Smooth muscle cell (in vitro differentiated cells): Measurements from ENCODE around the gene CMTM4. TPM values are rescaled to one million over a fixed set of nuclear protein-coding genes. Genes with fewer than 3 reads are reported as not detected.
"Not testable (repeated sequence)": the region's sequence is repeated elsewhere in the genome, so short reads cannot be mapped to it uniquely, and the experiment has no call there.

ENCODE experiments used
- DNase-seq: peaks from one replicate; lab custom pipeline; 2025; ENCODE audit not compliant: unreplicated experiment; lab: John Stamatoyannopoulos, UW
- H2AFZ ChIP-seq: fragments of 200-600 bp; sonication (generic); 2 replicates; pipeline ENCODE4 v1.6.0; 2016; ENCODE audit warnings: antibody characterized with exemption, low read depth, mild to moderate bottlenecking
- H3F3A ChIP-seq: fragments of 200-600 bp; sonication (generic); 2 replicates; pipeline ENCODE4 v1.6.0; 2017; ENCODE audit warnings: antibody characterized with exemption, low read depth
- H3K27ac ChIP-seq: fragments of 200-600 bp; sonication (generic); 2 replicates; pipeline ENCODE4 v1.5.1; 2016; ENCODE audit warnings: low read depth, mild to moderate bottlenecking
- H3K27me3 ChIP-seq: fragments of 200-600 bp; sonication (generic); 2 replicates; pipeline ENCODE4 v1.6.1; 2016; ENCODE audit warnings: low read depth, mild to moderate bottlenecking
- H3K36me3 ChIP-seq: fragments of 200-600 bp; sonication (generic); 2 replicates; pipeline ENCODE4 v1.5.1; 2016; ENCODE audit warnings: low read depth
- H3K4me1 ChIP-seq: fragments of 200-600 bp; sonication (generic); 2 replicates; pipeline ENCODE4 v1.5.1; 2016; ENCODE audit warnings: low read depth
- H3K4me2 ChIP-seq: fragments of 200-600 bp; sonication (generic); 2 replicates; pipeline ENCODE4 v1.6.0; 2016; ENCODE audit warnings: mild to moderate bottlenecking
- H3K4me3 ChIP-seq: fragments of 200-600 bp; sonication (generic); 2 replicates; pipeline ENCODE4 v1.5.1; 2016; ENCODE audit warnings: mild to moderate bottlenecking
- H3K79me2 ChIP-seq: fragments of 200-600 bp; sonication (generic); 2 replicates; pipeline ENCODE4 v1.6.0; 2016; ENCODE audit warnings: low read depth, mild to moderate bottlenecking
- H3K9ac ChIP-seq: fragments of 200-600 bp; sonication (generic); 2 replicates; pipeline ENCODE4 v1.6.0; 2016; ENCODE audit warnings: low read depth
- H3K9me3 ChIP-seq: fragments of 200-600 bp; sonication (generic); replicated peaks from 2 replicates; pipeline ENCODE4 v1.5.1; 2016; ENCODE audit warnings: low read depth
- H4K20me1 ChIP-seq: fragments of 200-600 bp; sonication (generic); 2 replicates; pipeline ENCODE4 v1.6.0; 2016; ENCODE audit warnings: low read depth
- WGBS: methylation state at CpG from one replicate; pipeline ENCODE4 v1.1.7; 2016; ENCODE audit warnings: low lambda C conversion rate; 5-methylcytosine and 5-hydroxymethylcytosine counted together
- polyA plus RNA-seq: library from polyadenylated mRNA; unstranded; fragments of >200 nt; fragmentation: Nextera tagmentation; extraction: Ambion mirVana; gene quantifications from 2 replicates; pipeline ENCODE4 v1.2.1, GENCODE V29; 2016
- total RNA-seq: library from RNA; depleted of rRNA; stranded (reverse); fragments of >200 nt; gene quantifications from 2 replicates; pipeline ENCODE4 v1.2.3, GENCODE V29; 2014
- TF ChIP-seq, protein P1 (sequence below): fragments of 200-600 bp; sonication (generic); IDR thresholded peaks from 2 replicates; pipeline ENCODE4 v1.5.1; 2017; ENCODE audit warnings: borderline replicate concordance, mild to moderate bottlenecking, antibody characterized with exemption; ENCODE audit not compliant: insufficient read depth, poor library complexity, severe bottlenecking

The CMTM4 gene
- total and polyA plus RNA-seq, 2 experiments from 2014 or later, result 7.2 to 25.2 TPM

GRCh38 chr16:66690106-66690847 lies 6.3 kb downstream of the CMTM4 start:
- Histone ChIP-seq H3K79me2 (peaks cover 24% of the 10 kb centered on the region), H3K9ac (no peak overlapping the region), H3K27me3 (no peaks in the 10 kb centered on the region), H2AFZ (no peak overlapping the region), H3F3A (no peaks in the 10 kb centered on the region), H3K36me3 (no peaks in the 10 kb centered on the region), H4K20me1 (peaks cover 46% of the 10 kb centered on the region), H3K9me3 (no peaks in the 10 kb centered on the region), H3K27ac (no peak overlapping the region), H3K4me2 (no peak overlapping the region), H3K4me3 (no peak overlapping the region), H3K4me1 (peaks cover 5% of the 10 kb centered on the region)
- DNase-seq, result no peak
- TF ChIP-seq, protein P1, sequence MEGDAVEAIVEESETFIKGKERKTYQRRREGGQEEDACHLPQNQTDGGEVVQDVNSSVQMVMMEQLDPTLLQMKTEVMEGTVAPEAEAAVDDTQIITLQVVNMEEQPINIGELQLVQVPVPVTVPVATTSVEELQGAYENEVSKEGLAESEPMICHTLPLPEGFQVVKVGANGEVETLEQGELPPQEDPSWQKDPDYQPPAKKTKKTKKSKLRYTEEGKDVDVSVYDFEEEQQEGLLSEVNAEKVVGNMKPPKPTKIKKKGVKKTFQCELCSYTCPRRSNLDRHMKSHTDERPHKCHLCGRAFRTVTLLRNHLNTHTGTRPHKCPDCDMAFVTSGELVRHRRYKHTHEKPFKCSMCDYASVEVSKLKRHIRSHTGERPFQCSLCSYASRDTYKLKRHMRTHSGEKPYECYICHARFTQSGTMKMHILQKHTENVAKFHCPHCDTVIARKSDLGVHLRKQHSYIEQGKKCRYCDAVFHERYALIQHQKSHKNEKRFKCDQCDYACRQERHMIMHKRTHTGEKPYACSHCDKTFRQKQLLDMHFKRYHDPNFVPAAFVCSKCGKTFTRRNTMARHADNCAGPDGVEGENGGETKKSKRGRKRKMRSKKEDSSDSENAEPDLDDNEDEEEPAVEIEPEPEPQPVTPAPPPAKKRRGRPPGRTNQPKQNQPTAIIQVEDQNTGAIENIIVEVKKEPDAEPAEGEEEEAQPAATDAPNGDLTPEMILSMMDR, result no peak
- WGBS, result 71% methylated on average over 7 of the region's 7 CpGs

DNA sequence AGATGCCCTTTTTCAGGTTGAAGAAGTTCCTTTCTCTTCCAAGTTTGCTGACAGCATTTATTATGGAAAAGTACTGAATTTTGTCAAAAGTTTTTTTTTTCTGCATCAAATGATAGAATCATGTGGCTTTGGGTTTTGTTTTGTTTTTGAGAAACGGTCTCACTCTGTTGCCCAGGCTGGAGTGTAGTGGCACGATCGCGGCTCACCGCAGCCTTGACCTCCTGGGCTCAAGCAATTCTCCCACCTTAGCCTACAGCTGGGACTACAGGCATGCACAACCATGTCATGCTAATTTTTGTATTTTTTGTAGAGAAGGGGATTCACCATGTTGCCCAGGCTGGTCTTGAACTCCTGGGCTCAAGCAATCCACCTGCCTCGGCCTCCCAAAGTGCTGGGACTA lies 7.3 kb downstream of the CMTM4 start:
- H3K36me3 ChIP-seq, result no peaks in the 10 kb centered on the region
- H3K79me2 ChIP-seq, result peaks cover 24% of the 10 kb centered on the region
- 96% methylated on average over 6 of the region's 6 CpGs for WGBS

DNA sequence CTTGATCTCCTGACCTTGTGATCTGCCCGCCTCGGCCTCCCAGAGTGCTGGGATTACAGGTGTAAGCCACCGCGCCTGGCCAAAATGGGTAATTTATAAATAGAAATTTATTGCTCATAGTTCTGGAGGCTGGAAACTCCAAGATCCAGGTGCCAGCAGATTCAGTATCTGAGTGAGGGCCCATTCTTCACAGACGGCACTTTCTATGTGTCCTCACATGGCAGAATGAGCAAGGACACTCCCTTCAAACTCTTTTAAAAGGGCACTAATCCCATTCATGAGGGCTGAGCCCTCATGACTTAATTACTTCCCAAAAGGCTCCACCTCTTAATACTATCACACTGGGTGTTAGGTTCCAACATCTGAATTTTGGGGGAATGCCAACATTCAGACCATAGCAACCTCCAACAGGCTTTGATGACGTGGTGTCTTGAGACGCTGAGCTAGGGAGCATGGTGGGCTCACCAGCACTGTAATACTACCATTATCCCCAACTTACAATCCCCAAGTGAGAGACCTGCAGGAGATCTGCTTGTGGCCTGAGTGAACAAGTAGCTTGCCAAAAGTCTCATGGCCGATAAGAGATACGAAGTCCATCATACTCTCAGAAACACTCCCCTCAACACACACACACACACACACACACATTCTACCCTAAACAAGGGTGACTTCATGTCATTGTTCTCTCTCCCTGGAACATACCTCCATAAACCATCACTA lies 8.5 kb downstream of the CMTM4 start:
- DNase-seq, result no peak
- Histone ChIP-seq H3K27me3 (no peaks in the 10 kb centered on the region), H3K9ac (no peak overlapping the region), H4K20me1 (peaks cover 44% of the 10 kb centered on the region), H3K9me3 (no peaks in the 10 kb centered on the region), H3K36me3 (no peaks in the 10 kb centered on the region), H3K4me1 (no peaks in the 10 kb centered on the region), H3F3A (no peaks in the 10 kb centered on the region), H3K79me2 (peaks cover 24% of the 10 kb centered on the region), H3K27ac (no peak overlapping the region), H2AFZ (no peak overlapping the region), H3K4me2 (no peak overlapping the region), H3K4me3 (no peak overlapping the region)
- TF ChIP-seq, protein P1, result no peak
- 93% methylated on average over 9 of the region's 9 CpGs for WGBS

More for the DNA sequence above, 7.3 kb downstream of the CMTM4 start:
- TF ChIP-seq, protein P1, result no peak
- H3K9ac ChIP-seq, result no peak overlapping the region
- DNase-seq, result no peak
- H4K20me1 ChIP-seq, result peaks cover 43% of the 10 kb centered on the region
- no peaks in the 10 kb centered on the region for H3K27me3 ChIP-seq
- no peak overlapping the region for H2AFZ ChIP-seq
- H3K4me3 ChIP-seq, result no peak overlapping the region
- no peak overlapping the region for H3K27ac ChIP-seq
- no peaks in the 10 kb centered on the region for H3F3A ChIP-seq
- H3K4me1 ChIP-seq, result no peaks in the 10 kb centered on the region
- no peaks in the 10 kb centered on the region for H3K9me3 ChIP-seq
- H3K4me2 ChIP-seq, result no peak overlapping the region

DNA sequence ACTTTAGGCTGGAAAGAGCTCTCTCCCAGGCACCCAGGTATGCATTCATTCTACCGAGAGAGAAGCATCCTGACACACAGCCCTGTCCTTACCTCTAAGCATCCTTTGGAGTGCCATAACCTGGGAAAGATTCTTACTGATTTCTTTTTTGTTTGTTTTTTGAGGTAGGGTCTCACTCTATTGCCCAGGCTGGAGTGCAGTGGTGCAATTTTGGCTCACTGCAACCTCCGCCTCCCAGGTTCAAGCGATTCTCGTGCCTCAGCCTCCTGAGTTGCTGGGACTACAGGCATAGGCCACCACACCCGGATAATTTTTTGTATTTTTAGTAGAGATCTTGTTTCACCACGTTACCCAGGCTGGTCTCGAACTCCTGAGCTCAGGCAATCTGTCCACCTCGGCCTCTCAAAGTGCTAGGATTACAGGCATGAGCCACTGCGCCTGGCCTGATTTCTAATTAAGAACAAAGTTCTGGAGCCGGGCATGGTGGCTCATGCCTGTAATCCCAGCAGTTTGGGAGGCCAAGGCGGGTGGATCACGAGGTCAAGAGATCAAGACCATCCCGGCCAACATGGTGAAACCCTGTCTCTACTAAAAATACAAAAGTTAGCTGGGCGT lies 10.9 kb downstream of the CMTM4 start:
- H3K4me1 ChIP-seq, H3K36me3 ChIP-seq, H3K4me3 ChIP-seq, H3K27me3 ChIP-seq, H2AFZ ChIP-seq, DNase-seq, H3K4me2 ChIP-seq, H3K9ac ChIP-seq, H3F3A ChIP-seq, H3K27ac ChIP-seq, H3K9me3 ChIP-seq: not testable (repeated sequence)
- WGBS, result 95% methylated on average over 14 of the region's 14 CpGs
- peaks cover 16% of the 10 kb centered on the region for H3K79me2 ChIP-seq
- H4K20me1 ChIP-seq, result peaks cover 30% of the 10 kb centered on the region
